Motor neuron (in vitro differentiated cells): Measurements from ENCODE around the gene SPRED2. TPM values are rescaled to one million over a fixed set of nuclear protein-coding genes. Genes with fewer than 3 reads are reported as not detected.

Experiments
- ATAC-seq, 8 experiments: fragments of 200-7000 bp; cut with Tn5 transposase; replicated peaks in 6 of 8; 2 replicates each; pipeline ENCODE4 v1.8.0; 2021; ENCODE audit warnings: mild to moderate bottlenecking in 8 of 8, moderate library complexity in 8 of 8
- H3K27ac ChIP-seq, 2 donors: fragments of 250-450 bp; sonication (Bioruptor Pico); 2 replicates each; pipeline ENCODE4 v1.9.0; 2021; ENCODE audit warnings: antibody characterized with exemption in 2 of 2, mild to moderate bottlenecking in 2 of 2, moderate library complexity in 1 of 2
- H3K4me1 ChIP-seq, 2 donors: fragments of 250-450 bp; sonication (Bioruptor Pico); replicated peaks in 1 of 2; 2 replicates each; pipeline ENCODE4 v1.6.1; 2021; ENCODE audit warnings: antibody characterized with exemption in 2 of 2, mild to moderate bottlenecking in 2 of 2, moderate library complexity in 1 of 2
- H3K4me3 ChIP-seq, 5 donors: fragments of 250-450 bp; sonication (Bioruptor Pico); 2 replicates each; pipeline ENCODE4 v1.9.0; 2021; ENCODE audit warnings: antibody characterized with exemption in 5 of 5, mild to moderate bottlenecking in 5 of 5, moderate library complexity in 4 of 5
- WGBS, 10 experiments: fragments of 450-650 bp; shearing (Covaris generic); methylation state at CpG; one replicate each; pipeline ENCODE4 v1.0.0; 2022; 5-methylcytosine and 5-hydroxymethylcytosine counted together
- in situ Hi-C, 9 experiments: fragments of 400-800 bp; cut with MboI; loops; one replicate each; pipeline ENCODE4 v1.15.0; 2021; ENCODE audit warnings: low sequenced_read_pairs in 9 of 9, low pct_unique_long_range_greater_than_20kb in 2 of 9; ENCODE audit not compliant: unreplicated experiment in 9 of 9
- total RNA-seq, 8 experiments: library from RNA; unstranded; fragments of 300-600 nt; gene quantifications; 2 replicates each; pipeline versions ENCODE4 v1.2.3 to v1.2.4, GENCODE V29; 2022

Gene SPRED2
- total RNA-seq, 8 experiments from 2014 or later, result 8.9 to 38.3 (median 15.5) TPM

DNA sequence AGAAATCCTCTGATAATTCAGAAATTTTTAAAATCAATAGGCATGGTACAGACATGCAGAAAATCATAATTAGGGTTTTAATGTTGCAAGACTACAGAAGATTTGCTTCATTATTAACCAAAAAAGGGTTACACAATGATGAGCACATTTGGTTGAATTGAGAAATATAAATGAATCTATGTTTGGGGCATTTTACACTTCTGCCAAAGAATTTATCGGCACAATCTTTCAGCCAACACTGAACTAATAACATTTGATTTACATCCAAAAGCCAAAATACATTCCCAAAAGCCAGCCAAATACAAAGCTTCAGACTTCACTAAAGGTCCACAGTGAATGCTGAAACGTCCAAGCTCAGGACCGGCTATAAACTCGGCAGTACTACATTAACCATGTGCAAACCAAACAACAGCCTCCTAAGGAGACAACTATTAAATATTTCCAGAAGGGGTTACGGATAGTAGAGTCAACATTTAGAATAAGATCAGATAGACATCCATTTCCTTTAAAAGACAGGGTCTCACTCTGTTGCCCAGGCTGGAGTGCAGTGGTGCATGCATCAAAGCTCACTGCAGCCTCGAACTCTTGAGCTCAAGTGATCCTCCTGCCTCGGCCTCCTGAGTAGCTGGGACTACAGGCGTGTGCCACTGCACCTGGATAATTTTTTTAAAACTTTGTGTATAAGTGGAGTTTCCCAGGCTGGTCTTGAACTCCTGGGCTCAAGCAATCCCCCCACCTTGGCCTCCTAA lies 29.4 kb downstream of the SPRED2 start:
- no peak for ATAC-seq
- peaks cover 0 to 2% of the 10 kb centered on the region in 2 donors for H3K4me1 ChIP-seq
- H3K27ac ChIP-seq, result no peak overlapping the region
- in situ Hi-C loops, result no loop called here
- WGBS, 10 experiments, result 17 to 100% (median 66%) methylated on average over 1 to 8 of the region's 8 CpGs; no CpG with 5 or more reads in 2 of the 10 experiments
- H3K4me3 ChIP-seq, result no peak overlapping the region

DNA sequence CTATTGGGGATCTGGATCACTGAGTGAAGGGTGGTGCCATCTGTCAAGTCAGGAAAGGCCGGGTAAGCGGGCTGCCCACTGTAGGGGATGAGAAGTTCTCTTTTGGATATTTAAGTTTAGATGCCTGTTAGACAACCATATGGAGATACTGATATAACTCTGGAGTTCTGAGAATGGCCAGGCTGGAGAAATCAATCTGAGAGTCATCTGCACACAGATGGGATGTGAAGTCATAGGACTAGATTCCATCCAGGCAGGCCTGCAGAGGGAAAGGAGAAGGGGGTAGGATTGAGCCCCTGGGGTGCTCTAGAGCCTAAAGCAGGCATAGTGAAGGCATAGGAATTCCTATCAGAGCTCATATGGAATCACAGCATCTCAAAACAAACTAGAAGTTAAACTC lies 30.1 kb downstream of the SPRED2 start:
- no peak overlapping the region for H3K27ac ChIP-seq
- peak in 4 of 8 experiments; percentile 39 to 57 (median 48) for ATAC-seq

DNA sequence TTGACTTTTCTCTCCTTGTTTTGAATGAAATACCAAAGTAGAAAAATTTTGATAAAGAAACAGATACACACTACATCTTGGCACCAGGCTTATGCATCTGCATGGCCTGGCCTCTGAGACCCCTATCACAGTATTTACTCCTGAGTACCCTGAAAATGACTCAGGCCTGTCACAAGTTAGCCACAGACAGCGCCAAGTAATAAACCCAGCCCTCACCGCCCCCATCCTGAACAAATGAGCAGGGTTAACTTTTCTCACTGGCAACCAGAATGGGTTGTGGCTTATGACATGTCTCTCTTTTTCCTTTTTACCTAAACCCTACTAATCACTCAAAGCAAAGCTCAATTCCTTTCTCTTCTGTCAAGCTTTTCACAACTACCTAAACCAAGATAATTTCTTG lies 35.3 kb downstream of the SPRED2 start:
- Histone ChIP-seq H3K4me3 (no peak overlapping the region), H3K4me1 (peaks cover 0 to 22% of the 10 kb centered on the region in 2 donors), H3K27ac (no peak overlapping the region)
- 6 to 80% (median 67%) methylated on average over 1 to 2 of the region's 2 CpGs; no CpG with 5 or more reads in 3 of the 10 experiments for WGBS, 10 experiments
- in situ Hi-C loops, result no loop called here
- peak in 4 of 8 experiments; percentile 23 to 34 (median 28) for ATAC-seq

More for the DNA sequence above, 30.1 kb downstream of the SPRED2 start:
- Histone ChIP-seq H3K4me3 (no peak overlapping the region), H3K4me1 (peaks cover 0 to 5% of the 10 kb centered on the region in 2 donors)
- in situ Hi-C loops, result no loop called here
- WGBS, 10 experiments, result 40 to 100% (median 81%) methylated on average over 1 to 2 of the region's 2 CpGs; no CpG with 5 or more reads in 5 of the 10 experiments

DNA sequence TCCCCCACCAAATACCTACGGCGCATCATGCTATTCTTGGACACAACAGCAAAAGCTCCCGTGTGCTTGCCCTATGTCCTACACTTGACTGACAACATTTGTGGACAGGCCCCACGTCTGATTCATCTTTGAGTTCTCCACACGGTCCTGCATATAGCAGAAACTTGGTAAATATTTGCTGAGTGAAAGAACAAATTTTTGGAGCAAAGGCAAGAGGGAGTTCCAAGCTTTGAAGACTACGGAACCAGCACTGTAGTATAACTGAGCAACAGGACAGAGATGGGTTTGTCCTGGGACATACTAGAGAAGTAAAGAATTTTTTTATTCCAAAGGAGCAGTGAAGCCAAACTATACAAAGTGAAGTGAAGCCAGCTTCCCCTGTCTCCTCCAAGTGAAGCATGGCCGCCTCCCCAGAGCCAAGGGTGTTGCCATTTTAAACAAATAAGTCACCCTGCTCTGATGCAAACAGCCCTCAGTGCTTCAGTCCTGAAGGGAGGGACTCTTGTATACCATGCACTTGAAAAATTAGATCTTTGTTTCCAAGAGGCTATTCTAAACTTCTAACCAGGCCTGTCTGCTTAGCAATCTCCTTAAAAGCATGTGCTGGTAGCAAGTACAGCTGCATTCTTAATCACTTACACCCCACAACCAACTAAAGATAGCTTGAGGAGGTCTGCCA lies 35.9 kb downstream of the SPRED2 start:
- no peak overlapping the region for H3K4me3 ChIP-seq
- H3K4me1 ChIP-seq, result peaks cover 0 to 21% of the 10 kb centered on the region in 2 donors
- H3K27ac ChIP-seq, result no peak overlapping the region
- in situ Hi-C loops, result no loop called here
- WGBS, 10 experiments, result 8 to 100% (median 83%) methylated on average over 1 to 7 of the region's 7 CpGs; no CpG with 5 or more reads in 1 of the 10 experiments
- ATAC-seq, result peak in 6 of 8 experiments; percentile 40 to 96 (median 86)

DNA sequence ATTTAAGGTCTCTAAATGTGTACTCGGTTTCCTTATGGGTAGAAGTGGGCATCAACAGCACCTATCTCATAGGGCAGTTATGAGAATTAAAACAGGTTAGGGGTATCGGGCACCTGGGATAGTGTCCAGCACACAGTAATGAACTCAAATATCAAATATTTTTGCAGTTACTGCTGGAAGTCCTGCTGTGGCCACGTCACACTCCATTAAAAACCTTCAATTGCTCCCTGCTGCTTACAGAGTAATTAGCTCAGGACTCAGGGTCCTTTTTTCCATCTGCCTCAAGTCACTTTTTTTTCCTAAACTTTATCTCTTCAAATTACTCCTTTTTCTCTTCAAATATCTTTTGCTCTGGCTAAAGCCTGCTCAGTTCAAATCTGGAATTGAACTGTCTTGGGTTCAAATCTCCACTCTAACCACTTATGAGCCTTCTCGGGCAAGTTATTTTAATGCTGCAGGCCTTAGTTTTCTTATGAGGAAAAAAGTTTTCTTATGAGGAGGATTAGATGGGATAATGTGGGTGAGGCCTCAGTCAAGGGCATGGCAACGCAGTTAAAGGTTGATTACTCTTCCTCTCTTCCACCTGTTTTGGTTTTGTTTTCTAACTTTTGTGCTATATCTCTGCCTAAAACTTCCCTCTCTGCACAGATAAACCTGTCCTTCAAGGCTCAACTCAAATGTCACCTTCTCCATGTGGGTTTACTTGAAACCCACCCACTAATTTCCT lies 36.6 kb downstream of the SPRED2 start:
- no peak for ATAC-seq
- WGBS, 10 experiments, result 70 to 100% (median 93%) methylated on average over 1 to 5 of the region's 5 CpGs
- Histone ChIP-seq H3K4me1 (peaks cover 0 to 21% of the 10 kb centered on the region in 2 donors), H3K4me3 (no peak overlapping the region), H3K27ac (no peak overlapping the region)
- in situ Hi-C loops, result no loop called here

DNA sequence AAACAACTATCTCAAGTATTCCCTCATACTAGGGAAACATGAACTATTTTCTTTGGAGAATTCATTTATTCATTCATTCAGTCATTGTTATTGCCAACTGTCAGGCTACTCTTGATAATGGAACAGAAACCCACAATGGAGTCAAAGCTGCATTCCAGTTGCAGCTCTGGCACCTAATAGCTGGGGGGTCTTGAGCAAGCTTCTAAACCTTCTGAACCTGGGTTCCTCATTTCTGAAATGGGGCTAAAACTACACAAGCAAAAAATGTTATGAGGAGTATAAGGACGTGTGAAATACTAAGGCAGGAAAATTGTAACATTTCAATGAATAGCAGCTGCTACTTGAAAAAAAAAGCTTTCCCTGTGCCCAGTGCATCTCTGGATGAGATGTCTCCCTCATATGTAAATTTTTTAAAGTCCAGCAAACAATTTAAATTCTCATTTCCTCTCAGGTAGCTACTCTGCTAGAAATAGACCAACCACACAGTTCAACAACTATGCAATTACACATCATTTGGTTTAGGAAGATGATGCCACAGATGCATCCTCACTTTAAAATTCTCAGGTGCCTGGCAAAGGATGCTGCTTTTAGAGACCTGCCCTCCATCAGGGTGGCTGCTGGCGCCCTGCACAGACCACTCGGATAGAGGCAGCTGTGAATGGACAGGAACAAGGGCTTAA lies 38.5 kb downstream of the SPRED2 start:
- in situ Hi-C loops, result no loop called here
- H3K27ac ChIP-seq, result no peak overlapping the region

DNA sequence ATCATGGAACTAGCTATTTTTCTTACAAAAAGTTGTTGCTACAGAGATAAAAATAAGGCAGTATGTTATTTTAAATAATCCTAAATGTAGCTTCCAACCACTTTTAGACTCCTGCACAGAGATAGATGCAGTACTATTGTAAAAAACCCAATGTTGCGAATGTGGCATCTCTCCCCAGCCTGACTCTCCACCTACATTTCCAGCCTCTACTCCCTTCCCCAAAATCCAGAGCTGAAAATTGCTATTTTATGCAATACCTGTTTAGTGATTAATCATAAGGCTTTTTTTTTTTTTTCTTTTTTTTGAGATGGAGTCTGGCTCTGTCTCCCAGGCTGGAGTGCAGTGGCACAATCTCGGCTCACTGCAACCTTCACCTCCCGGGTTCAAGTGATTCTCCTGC lies 39.4 kb downstream of the SPRED2 start:
- ATAC-seq, result no peak
- Histone ChIP-seq H3K27ac (no peak overlapping the region), H3K4me3 (no peak overlapping the region), H3K4me1 (peaks cover 0 to 21% of the 10 kb centered on the region in 2 donors)
- WGBS, 10 experiments, result 95 to 100% (median 100%) methylated on average over 1 to 3 of the region's 3 CpGs; no CpG with 5 or more reads in 4 of the 10 experiments
- in situ Hi-C loops, result no loop called here

More for the DNA sequence above, 38.5 kb downstream of the SPRED2 start:
- no peak for ATAC-seq
- Histone ChIP-seq H3K4me3 (no peak overlapping the region), H3K4me1 (peaks cover 0 to 21% of the 10 kb centered on the region in 2 donors)
- WGBS, 10 experiments, result 0 to 88% (median 67%) methylated on average over 1 to 3 of the region's 3 CpGs; no CpG with 5 or more reads in 1 of the 10 experiments

DNA sequence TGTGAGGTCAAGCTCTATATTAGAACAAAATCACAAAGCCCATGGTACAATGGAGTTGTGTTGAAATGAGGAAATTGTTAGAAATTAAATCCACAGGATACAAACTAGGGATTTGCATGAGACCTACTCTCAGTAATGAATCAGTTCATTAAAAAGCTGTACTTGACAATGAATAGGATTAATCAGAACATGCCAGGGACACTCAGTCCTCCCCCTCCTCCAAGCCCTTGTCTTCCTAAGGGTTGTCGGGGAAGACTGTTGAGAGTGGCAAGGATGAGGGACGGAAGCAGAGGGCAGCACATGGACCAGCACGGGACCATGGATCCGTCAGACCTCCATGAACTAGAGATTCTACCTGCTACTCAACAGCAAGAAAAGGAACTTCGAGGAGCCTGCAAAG lies 39.8 kb downstream of the SPRED2 start:
- Histone ChIP-seq H3K4me1 (peaks cover 0 to 21% of the 10 kb centered on the region in 2 donors), H3K4me3 (no peak overlapping the region), H3K27ac (no peak overlapping the region)
- peak in 1 of 8 experiments; percentile 25 for ATAC-seq
- WGBS, 10 experiments, result 24 to 100% (median 87%) methylated on average over 1 to 5 of the region's 5 CpGs; no CpG with 5 or more reads in 4 of the 10 experiments
- in situ Hi-C loops, result no loop called here

DNA sequence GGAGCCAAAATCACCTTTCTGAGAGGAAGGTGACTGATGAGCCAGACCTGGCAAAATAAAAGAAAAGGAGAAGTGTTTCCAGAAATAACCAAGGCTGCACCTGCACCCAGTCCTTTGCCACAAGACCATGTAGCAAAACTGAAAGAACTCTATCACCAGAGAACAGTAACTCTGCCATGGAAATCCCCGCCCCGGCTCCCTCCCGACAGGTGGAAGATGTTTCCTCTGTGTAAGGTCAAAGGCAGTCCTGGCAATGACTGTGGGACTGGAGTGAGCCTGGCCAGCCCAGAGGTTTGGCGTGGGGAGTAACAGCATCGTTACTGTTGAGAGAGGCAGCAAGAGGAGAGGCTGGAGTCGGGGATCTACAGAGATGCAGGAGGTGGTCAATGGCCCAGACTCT lies 42.3 kb downstream of the SPRED2 start:
- peaks cover 0 to 8% of the 10 kb centered on the region in 2 donors for H3K4me1 ChIP-seq
- no peak overlapping the region for H3K4me3 ChIP-seq
- ATAC-seq, result no peak
- in situ Hi-C loops, result no loop called here
- WGBS, 10 experiments, result 77 to 100% (median 100%) methylated on average over 1 to 6 of the region's 6 CpGs; no CpG with 5 or more reads in 5 of the 10 experiments
- no peak overlapping the region for H3K27ac ChIP-seq

DNA sequence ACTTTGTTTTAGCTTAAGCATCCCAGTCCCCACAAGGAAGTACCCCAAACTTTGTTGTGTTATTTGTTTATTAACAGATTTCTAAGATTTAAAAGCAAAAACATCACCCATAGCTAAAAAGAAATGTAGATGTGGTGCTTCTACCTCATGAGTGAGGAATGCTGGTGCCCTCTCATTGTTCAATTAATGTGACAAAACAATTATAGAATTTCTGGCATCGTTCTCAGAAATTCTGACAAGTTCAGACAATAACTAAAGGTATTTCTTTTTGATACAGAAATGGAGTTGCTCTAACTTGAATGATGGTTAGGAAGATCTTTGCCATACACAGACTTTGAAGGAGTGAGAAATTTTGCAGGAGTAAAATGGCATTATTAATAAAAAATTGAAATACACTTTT lies 42.9 kb downstream of the SPRED2 start:
- 55 to 93% (median 80%) methylated on average over 1 of the region's 1 CpG; no CpG with 5 or more reads in 3 of the 10 experiments for WGBS, 10 experiments
- in situ Hi-C loops, result no loop called here
- Histone ChIP-seq H3K4me1 (peaks cover 0 to 4% of the 10 kb centered on the region in 2 donors), H3K27ac (no peak overlapping the region), H3K4me3 (no peak overlapping the region)
- ATAC-seq, result no peak

DNA sequence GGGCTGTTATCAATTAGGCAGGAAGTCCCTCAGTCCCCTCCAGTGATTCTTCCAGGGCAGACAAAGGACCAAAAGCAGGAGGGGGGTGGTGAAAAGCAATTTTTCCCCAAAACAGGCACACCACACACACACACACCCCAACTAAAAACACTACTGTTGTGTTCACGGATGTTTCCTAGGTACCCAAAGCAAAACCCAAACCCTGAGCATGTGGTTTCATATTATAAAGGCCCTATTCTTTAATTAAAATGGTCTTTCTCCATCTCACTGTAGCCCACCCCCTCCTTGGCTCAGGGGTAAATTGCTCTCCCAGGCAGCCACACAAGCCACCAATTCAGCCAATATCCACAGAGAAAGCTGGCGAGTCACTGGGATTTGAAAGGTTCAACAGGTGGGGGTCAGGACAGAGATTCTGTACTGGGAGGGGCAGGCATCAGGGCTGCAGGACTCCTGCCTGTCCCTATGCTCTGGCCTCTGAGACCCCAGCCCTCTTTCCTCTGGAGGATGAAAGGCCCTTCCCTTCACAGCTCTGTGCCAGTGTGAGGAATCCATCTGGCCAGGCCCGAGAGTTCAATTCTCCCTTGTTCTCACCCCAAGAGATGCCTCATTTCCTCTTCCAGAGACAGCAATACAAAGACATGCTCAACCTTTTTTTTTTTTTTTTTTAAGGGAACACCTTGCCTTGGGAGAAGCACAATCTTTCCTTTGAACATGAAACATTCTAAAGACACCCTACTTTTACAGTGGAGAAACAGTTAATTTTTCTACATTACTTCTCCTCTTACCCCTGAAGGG lies 43.6 kb downstream of the SPRED2 start:
- H3K4me3 ChIP-seq, result no peak overlapping the region
- ATAC-seq, result no peak
- no peak overlapping the region for H3K27ac ChIP-seq
- H3K4me1 ChIP-seq, result no peaks in the 10 kb centered on the region
- WGBS, 10 experiments, result 78 to 100% (median 92%) methylated on average over 1 to 2 of the region's 3 CpGs; no CpG with 5 or more reads in 3 of the 10 experiments
- in situ Hi-C loops, result no loop called here

DNA sequence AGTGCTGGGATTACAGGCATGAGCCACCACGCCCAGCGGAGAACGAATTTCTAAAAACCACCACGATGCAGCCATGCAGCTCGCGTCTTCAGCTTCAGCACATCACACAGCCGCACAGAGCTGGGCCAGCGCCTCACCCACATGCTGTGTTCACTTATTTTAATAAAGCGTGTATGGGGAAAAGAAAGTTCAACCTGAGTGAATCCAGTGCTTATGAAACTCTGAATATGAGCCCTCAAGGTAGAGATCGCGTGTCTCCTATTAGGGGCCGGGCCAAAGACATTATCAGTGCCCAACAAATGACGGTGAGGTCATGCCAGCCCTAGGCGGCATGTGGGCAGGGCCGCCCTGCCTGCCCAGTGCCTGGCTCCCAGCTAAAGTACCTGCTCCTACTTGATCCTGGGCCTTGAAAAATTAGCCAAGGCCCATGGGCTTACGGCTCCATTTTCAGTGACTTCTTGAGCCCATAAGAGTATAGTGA lies 44.3 kb downstream of the SPRED2 start:
- Histone ChIP-seq H3K27ac (no peak overlapping the region), H3K4me3 (no peak overlapping the region), H3K4me1 (peaks cover 0 to 4% of the 10 kb centered on the region in 2 donors)
- ATAC-seq, result no peak
- in situ Hi-C loops, result no loop called here
- 90 to 98% (median 96%) methylated on average over 8 to 11 of the region's 16 CpGs; no CpG with 5 or more reads in 7 of the 10 experiments for WGBS, 10 experiments
